IgD-negative memory B cell (primary cell): ENCODE results near the gene CBX4. TPM values are rescaled to one million over a fixed set of nuclear protein-coding genes. Genes with fewer than 3 reads are reported as not detected.
A peak's percentile ranks its signal among the peaks of the same experiment; 100 is the strongest.

ENCODE experiments used
- H3K27ac Mint-ChIP-seq, 3 donors: one replicate each; pipeline ENCODE4 v1.8.0; 2020 to 2022; ENCODE audit warnings: mild to moderate bottlenecking in 3 of 3, mixed read lengths in 3 of 3, moderate library complexity in 1 of 3
- H3K27me3 Mint-ChIP-seq: one replicate; pipeline ENCODE4 v1.8.0; 2021; ENCODE audit warnings: mixed read lengths
- H3K36me3 Mint-ChIP-seq: one replicate; pipeline ENCODE4 v1.8.0; 2020; ENCODE audit warnings: mild to moderate bottlenecking, mixed read lengths
- H3K4me1 Mint-ChIP-seq, 3 donors: one replicate each; pipeline ENCODE4 v1.8.0; 2020 to 2022; ENCODE audit warnings: mixed read lengths in 3 of 3, mild to moderate bottlenecking in 1 of 3
- H3K4me3 Mint-ChIP-seq, 4 donors: one replicate each; pipeline ENCODE4 v1.8.0; 2020 to 2022; ENCODE audit warnings: mild to moderate bottlenecking in 4 of 4, mixed read lengths in 4 of 4, moderate library complexity in 3 of 4
- H3K9me3 Mint-ChIP-seq, 3 donors: one replicate each; pipeline ENCODE4 v1.8.0; 2020 to 2021; ENCODE audit warnings: mixed read lengths in 3 of 3, mild to moderate bottlenecking in 1 of 3
- polyA plus RNA-seq: library from polyadenylated mRNA; unstranded; fragments of 300-500 nt; fragmentation: Illumina TruSeq; gene quantifications from one replicate; pipeline ENCODE4 v1.2.3, GENCODE V29; 2021

Gene CBX4
- polyA plus RNA-seq, 1 donor from 2014 or later: 4.1 TPM

- H3K9me3 Mint-ChIP-seq: no peaks in the 10 kb centered on the region
- peak overlapping the region in 1 of 3 donors; percentile 77 for H3K27ac Mint-ChIP-seq
- peaks cover 9 to 21% (median 17%) of the 10 kb centered on the region in 3 donors for H3K4me1 Mint-ChIP-seq
- peak overlapping the region in 2 of 4 donors; percentile 53 to 80 for H3K4me3 Mint-ChIP-seq
- no peaks in the 10 kb centered on the region for H3K27me3 Mint-ChIP-seq
- H3K36me3 Mint-ChIP-seq: no peaks in the 10 kb centered on the region
These were observed 6.8 kb downstream of the CBX4 start for GRCh38 chr17:79832218-79833109.

- H3K9me3 Mint-ChIP-seq: no peaks in the 10 kb centered on the region
These were observed 7.7 kb downstream of the CBX4 start for GRCh38 chr17:79831265-79832217.

DNA sequence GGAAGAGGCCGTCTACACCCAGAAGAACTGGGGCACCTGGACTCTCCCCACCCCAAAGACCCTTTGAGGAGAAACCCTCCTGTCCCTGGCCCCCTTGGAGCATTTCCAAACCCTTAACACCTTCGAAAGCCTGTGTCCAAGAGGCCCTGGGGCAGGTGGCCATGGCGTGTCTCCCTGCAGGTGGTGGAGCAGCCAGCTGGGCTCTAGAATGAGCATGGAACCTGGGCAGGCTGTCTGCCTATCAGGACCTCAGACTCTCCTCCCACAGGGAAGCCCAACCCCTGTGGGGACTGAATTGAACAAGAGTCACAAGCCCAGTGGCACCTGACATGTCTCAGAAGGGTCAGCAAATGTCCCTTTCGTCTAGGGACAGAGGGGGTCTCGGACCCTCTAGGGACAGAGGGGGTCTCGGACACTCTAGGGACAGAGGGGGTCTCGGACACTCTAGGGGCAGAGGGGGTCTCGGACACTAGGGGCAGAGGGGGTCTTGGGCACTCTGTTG, 8.4 kb downstream of the CBX4 start:
- peak overlapping the region in 1 of 3 donors; percentile 65 for H3K27ac Mint-ChIP-seq
- H3K4me3 Mint-ChIP-seq: peak overlapping the region in 1 of 4 donors; percentile 38
- no peaks in the 10 kb centered on the region for H3K9me3 Mint-ChIP-seq
- H3K27me3 Mint-ChIP-seq: peaks cover 5% of the 10 kb centered on the region
- H3K4me1 Mint-ChIP-seq: peaks cover 10 to 16% (median 15%) of the 10 kb centered on the region in 3 donors
- peaks cover 2% of the 10 kb centered on the region for H3K36me3 Mint-ChIP-seq

More at GRCh38 chr17:79831265-79832217, 7.7 kb downstream of the CBX4 start:
- Mint-ChIP-seq H3K36me3 (peaks cover 2% of the 10 kb centered on the region), H3K4me3 (no peak overlapping the region), H3K4me1 (peaks cover 6 to 12% (median 10%) of the 10 kb centered on the region in 3 donors), H3K27me3 (peaks cover 3% of the 10 kb centered on the region), H3K27ac (no peak overlapping the region)

GRCh38 chr17:79830303-79830702, 8.9 kb downstream of the CBX4 start:
- Mint-ChIP-seq H3K9me3 (no peaks in the 10 kb centered on the region), H3K4me3 (peak overlapping the region in 1 of 4 donors; percentile 38)

GRCh38 chr17:79829457-79829856, 9.8 kb downstream of the CBX4 start:
- Mint-ChIP-seq H3K4me1 (peaks cover 9 to 18% (median 15%) of the 10 kb centered on the region in 3 donors), H3K9me3 (no peaks in the 10 kb centered on the region), H3K27me3 (peaks cover 5% of the 10 kb centered on the region), H3K36me3 (peaks cover 4% of the 10 kb centered on the region), H3K4me3 (peak overlapping the region in 1 of 4 donors; percentile 29), H3K27ac (peak overlapping the region in 2 of 3 donors; percentile 21 to 65)

More at GRCh38 chr17:79830303-79830702, 8.9 kb downstream of the CBX4 start:
- Mint-ChIP-seq H3K4me1 (peaks cover 10 to 18% (median 15%) of the 10 kb centered on the region in 3 donors), H3K27ac (peak overlapping the region in 1 of 3 donors; percentile 65), H3K27me3 (peaks cover 5% of the 10 kb centered on the region), H3K36me3 (peaks cover 2% of the 10 kb centered on the region)

DNA sequence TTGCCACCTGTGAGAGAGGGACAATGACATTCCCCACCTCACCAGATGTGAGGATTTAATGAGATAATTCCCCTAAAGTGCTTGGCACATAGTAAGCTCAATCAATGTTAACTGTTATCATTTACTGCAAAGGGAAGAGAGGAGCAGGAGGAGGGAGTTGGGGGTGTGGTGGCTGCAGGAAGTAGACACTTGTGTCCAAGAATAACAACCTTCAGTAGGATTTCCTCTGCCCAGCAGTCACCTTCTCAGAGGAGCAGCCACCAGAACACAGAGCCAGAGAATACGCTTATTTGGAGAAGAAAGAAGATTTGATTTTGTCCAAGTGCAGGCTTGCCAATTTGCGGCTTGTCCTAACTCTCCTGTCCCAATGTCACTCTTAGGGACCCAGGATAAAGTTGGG, 10.2 kb downstream of the CBX4 start:
- Mint-ChIP-seq H3K27me3 (peaks cover 5% of the 10 kb centered on the region), H3K4me3 (no peak overlapping the region), H3K9me3 (peaks cover 0 to 2% (median 0%) of the 10 kb centered on the region in 3 donors), H3K27ac (peak overlapping the region in 2 of 3 donors; percentile 21 to 65), H3K4me1 (peaks cover 9 to 20% (median 15%) of the 10 kb centered on the region in 3 donors), H3K36me3 (peaks cover 6% of the 10 kb centered on the region)

GRCh38 chr17:79826841-79827578, 12.2 kb downstream of the CBX4 start:
- Mint-ChIP-seq H3K27me3 (peaks cover 5% of the 10 kb centered on the region), H3K4me1 (peaks cover 6 to 18% (median 10%) of the 10 kb centered on the region in 3 donors), H3K27ac (no peak overlapping the region), H3K9me3 (peaks cover 0 to 2% (median 0%) of the 10 kb centered on the region in 3 donors), H3K4me3 (peak overlapping the region in 1 of 4 donors; percentile 31), H3K36me3 (peaks cover 6% of the 10 kb centered on the region)

- Mint-ChIP-seq H3K4me3 (no peak overlapping the region), H3K27ac (no peak overlapping the region), H3K36me3 (peaks cover 6% of the 10 kb centered on the region), H3K4me1 (peaks cover 5 to 18% (median 10%) of the 10 kb centered on the region in 3 donors), H3K9me3 (peaks cover 0 to 2% (median 0%) of the 10 kb centered on the region in 3 donors), H3K27me3 (peaks cover 5% of the 10 kb centered on the region)
These were observed 13.0 kb downstream of the CBX4 start for GRCh38 chr17:79826204-79826680.

DNA sequence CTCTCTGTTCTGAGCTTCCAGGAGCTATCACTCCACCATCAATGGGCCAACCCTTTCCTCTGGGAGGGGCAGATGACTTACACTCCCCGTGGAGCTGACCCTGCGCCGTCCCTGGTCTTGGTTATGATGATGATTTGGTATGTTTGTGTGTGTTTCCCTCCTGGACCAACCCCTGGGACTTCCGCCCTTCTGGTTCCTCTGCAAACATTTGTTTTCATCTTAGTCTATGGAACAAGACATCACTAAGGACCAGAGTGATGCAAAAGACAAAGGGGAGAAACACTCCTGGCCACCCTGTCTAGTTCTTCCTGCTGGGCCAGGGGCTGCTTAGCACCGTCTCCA, 13.7 kb downstream of the CBX4 start:
- H3K27ac Mint-ChIP-seq: no peak overlapping the region

GRCh38 chr17:79824893-79825579, 14.2 kb downstream of the CBX4 start:
- no peak overlapping the region for H3K4me3 Mint-ChIP-seq
- peaks cover 0 to 2% (median 0%) of the 10 kb centered on the region in 3 donors for H3K9me3 Mint-ChIP-seq

More for the DNA sequence above, 13.7 kb downstream of the CBX4 start:
- Mint-ChIP-seq H3K36me3 (peaks cover 6% of the 10 kb centered on the region), H3K4me3 (peak overlapping the region in 1 of 4 donors; percentile 24), H3K4me1 (peaks cover 5 to 18% (median 10%) of the 10 kb centered on the region in 3 donors), H3K9me3 (peaks cover 0 to 2% (median 0%) of the 10 kb centered on the region in 3 donors), H3K27me3 (peaks cover 5% of the 10 kb centered on the region)

DNA sequence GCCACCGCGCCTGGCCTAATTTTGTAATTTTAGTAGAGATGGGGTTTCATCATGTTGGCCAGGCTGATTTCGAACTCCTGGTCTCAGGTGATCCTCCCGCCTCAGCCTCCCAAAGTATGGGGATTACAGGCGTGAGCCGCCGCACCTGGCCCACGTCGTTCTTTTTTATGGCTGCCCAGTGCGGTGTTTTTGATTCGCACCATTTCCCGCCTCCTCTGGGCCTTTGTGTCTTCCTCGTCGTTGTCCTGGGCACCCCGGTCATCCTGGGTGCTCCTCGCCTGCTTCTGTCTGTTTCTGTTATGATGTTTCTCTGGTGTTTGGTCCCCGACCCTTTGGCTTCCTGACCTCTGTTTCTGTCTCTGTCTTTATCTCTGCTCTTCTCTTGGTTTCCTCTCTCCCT, 15.0 kb downstream of the CBX4 start:
- Mint-ChIP-seq H3K4me1 (peaks cover 4 to 17% (median 5%) of the 10 kb centered on the region in 3 donors), H3K27me3 (peaks cover 5% of the 10 kb centered on the region), H3K4me3 (no peak overlapping the region), H3K36me3 (peaks cover 6% of the 10 kb centered on the region), H3K9me3 (peaks cover 0 to 2% (median 0%) of the 10 kb centered on the region in 3 donors), H3K27ac (no peak overlapping the region)

More at GRCh38 chr17:79824893-79825579, 14.2 kb downstream of the CBX4 start:
- Mint-ChIP-seq H3K27ac (no peak overlapping the region), H3K36me3 (peaks cover 6% of the 10 kb centered on the region), H3K27me3 (peaks cover 5% of the 10 kb centered on the region), H3K4me1 (peaks cover 5 to 18% (median 10%) of the 10 kb centered on the region in 3 donors)

GRCh38 chr17:79822583-79823124, 16.6 kb downstream of the CBX4 start:
- Mint-ChIP-seq H3K27me3 (peaks cover 9% of the 10 kb centered on the region), H3K27ac (peak overlapping the region in 1 of 3 donors; percentile 86), H3K36me3 (peaks cover 6% of the 10 kb centered on the region), H3K4me3 (no peak overlapping the region), H3K4me1 (peaks cover 4 to 9% (median 5%) of the 10 kb centered on the region in 3 donors), H3K9me3 (peaks cover 0 to 2% (median 0%) of the 10 kb centered on the region in 3 donors)
